Spleen (tissue), 11 donors: ENCODE results near the gene ISCA1. TPM values are rescaled to one million over a fixed set of nuclear protein-coding genes. Genes with fewer than 3 reads are reported as not detected.

Experiments used
- DNase-seq: peaks from one replicate; pipeline ENCODE4 v3.0.0-alpha.2; 2020
- H3K27ac ChIP-seq, 8 donors: fragments of 200-600 bp; sonication (generic) in 7 of 8; 1 replicate in 4 of 8; 2 replicates in 4 of 8; pipeline versions ENCODE4 v1.5.0 to v1.8.0; 2016 to 2021; ENCODE audit warnings: inconsistent platforms in 4 of 8, mild to moderate bottlenecking in 4 of 8, moderate library complexity in 1 of 8
- H3K27me3 ChIP-seq, 7 donors: fragments of 200-600 bp; sonication (generic) in 6 of 7; replicated peaks in 1 of 7; 1 replicate in 4 of 7; 2 replicates in 3 of 7; pipeline versions ENCODE4 v1.5.0 to v1.8.0; 2016 to 2021; ENCODE audit warnings: inconsistent platforms in 3 of 7, mild to moderate bottlenecking in 1 of 7
- H3K36me3 ChIP-seq, 6 donors: fragments of 200-600 bp; sonication (generic) in 5 of 6; 1 replicate in 4 of 6; 2 replicates in 2 of 6; pipeline versions ENCODE4 v1.5.0 to v1.8.0; 2016 to 2021; ENCODE audit warnings: inconsistent platforms in 2 of 6
- H3K4me1 ChIP-seq, 6 donors: fragments of 200-600 bp; sonication (generic) in 5 of 6; 1 replicate in 3 of 6; 2 replicates in 3 of 6; pipeline versions ENCODE4 v1.5.0 to v1.8.0; 2016 to 2021; ENCODE audit warnings: inconsistent platforms in 3 of 6
- H3K4me3 ChIP-seq, 8 donors: fragments of 200-600 bp; sonication (generic) in 7 of 8; 1 replicate in 4 of 8; 2 replicates in 4 of 8; pipeline versions ENCODE4 v1.5.0 to v1.8.0; 2016 to 2021; ENCODE audit warnings: inconsistent platforms in 4 of 8, mild to moderate bottlenecking in 4 of 8, moderate library complexity in 2 of 8
- H3K9me3 ChIP-seq, 8 donors: fragments of 200-600 bp; sonication (generic) in 7 of 8; 1 replicate in 4 of 8; 2 replicates in 4 of 8; pipeline versions ENCODE4 v1.5.0 to v1.8.0; 2016 to 2021; ENCODE audit warnings: inconsistent platforms in 4 of 8
- POLR2A ChIP-seq, 3 donors: fragments of 450-650 bp; IDR thresholded peaks; one replicate each; pipeline ENCODE4 v1.5.1; 2017; ENCODE audit warnings: antibody characterized with exemption in 3 of 3, mild to moderate bottlenecking in 1 of 3
- POLR2AphosphoS5 ChIP-seq, 3 donors: sonication (generic); formaldehyde crosslinking; IDR thresholded peaks; one replicate each; pipeline ENCODE4 v1.5.1; 2017; ENCODE audit warnings: antibody characterized with exemption in 3 of 3
- WGBS, 5 donors: extraction: QIAGEN DNeasy Blood & Tissue Kit in 3 of 5; methylation state at CpG; one replicate each; pipeline versions ENCODE4 v1.1.5 to v1.1.7; 2013 to 2018; 5-methylcytosine and 5-hydroxymethylcytosine counted together
- intact Hi-C: fragments of 100-400 bp; cut with DNase I; formaldehyde crosslinking; loops from one replicate; pipeline ENCODE4 v1.15.0; 2023; ENCODE audit warnings: low total_unique reads
- polyA plus RNA-seq, 3 donors: library from polyadenylated mRNA; stranded (reverse); fragments of 200-250 nt; gene quantifications; one replicate each; pipeline ENCODE4 v1.2.1, GENCODE V29; 2013
- total RNA-seq, 7 donors: library from RNA; depleted of rRNA in 3 of 7; stranded (reverse); fragments of >200 nt in 3 of 7; fragmentation: NEBNext Ultra II Directional in 4 of 7; extraction: Animal tissue kit (Norgen Biotek cat#: 25700) in 4 of 7; gene quantifications; one replicate each; pipeline versions ENCODE4 v1.1.0 to v1.2.1, GENCODE V29; 2016 to 2021
- TF ChIP-seq, protein P1 (sequence below), 11 experiments: fragments of 200-600 bp in 7 of 11; fragments of 450-650 bp in 4 of 11; sonication (generic) in 4 of 11; IDR thresholded peaks in 8 of 11; conservative IDR thresholded peaks in 3 of 11; 1 replicate in 7 of 11; 2 replicates in 4 of 11; pipeline versions ENCODE4 v1.4.0 to v1.8.0; 2016 to 2021; ENCODE audit warnings: antibody characterized with exemption in 11 of 11, inconsistent platforms in 4 of 11, mild to moderate bottlenecking in 1 of 11
- donor health status: healthy with polysubstance abuse.
- donor health status: DM: no; HTN: no; CAD: no; lungs with moderate emphysema.
- donor health status: DM: no; HTN: no; CAD: no.
- donor health status: Bipolar disorder and iron deficiency.
- donor health status: healthy.
- donor health status: DM: no; HTN: no; CAD: no.
- donor health status: DM: yes; HTN: yes; CAD: no.

The ISCA1 gene
- total and polyA plus RNA-seq, 10 donors: 15.3 to 35.5 (median 25.1) TPM

DNA sequence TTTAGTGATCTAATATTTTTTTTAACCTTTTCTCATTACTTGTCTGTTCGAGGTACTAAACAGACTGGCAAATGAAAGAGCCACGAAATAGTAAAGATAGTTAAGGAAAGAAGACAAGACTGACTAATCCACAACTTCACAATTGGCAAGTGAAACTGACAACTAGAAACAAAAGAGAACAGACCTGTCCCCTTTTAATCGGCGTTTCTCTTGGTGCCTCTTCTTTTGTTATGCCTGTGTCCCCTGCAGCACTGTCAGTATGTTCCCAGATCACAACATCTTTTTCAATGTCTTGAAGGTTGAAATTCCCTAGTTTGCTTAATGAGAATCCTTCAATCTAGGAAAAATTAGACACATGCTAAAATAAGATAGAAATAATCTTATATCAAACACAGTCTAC, 45.8 kb upstream of the ISCA1 start:
- H3K36me3 ChIP-seq: peaks cover 0 to 100% (median 74%) of the 10 kb centered on the region in 6 donors
- WGBS, 5 donors: 74 to 89% (median 86%) methylated on average over 4 of the region's 4 CpGs
- no peak overlapping the region for H3K27ac ChIP-seq
- TF ChIP-seq POLR2AphosphoS5 (IDR thresholded peaks at IDR 0.05): no peak
- no peak for TF ChIP-seq POLR2A (IDR thresholded peaks at IDR 0.05)
- TF ChIP-seq, protein P1, sequence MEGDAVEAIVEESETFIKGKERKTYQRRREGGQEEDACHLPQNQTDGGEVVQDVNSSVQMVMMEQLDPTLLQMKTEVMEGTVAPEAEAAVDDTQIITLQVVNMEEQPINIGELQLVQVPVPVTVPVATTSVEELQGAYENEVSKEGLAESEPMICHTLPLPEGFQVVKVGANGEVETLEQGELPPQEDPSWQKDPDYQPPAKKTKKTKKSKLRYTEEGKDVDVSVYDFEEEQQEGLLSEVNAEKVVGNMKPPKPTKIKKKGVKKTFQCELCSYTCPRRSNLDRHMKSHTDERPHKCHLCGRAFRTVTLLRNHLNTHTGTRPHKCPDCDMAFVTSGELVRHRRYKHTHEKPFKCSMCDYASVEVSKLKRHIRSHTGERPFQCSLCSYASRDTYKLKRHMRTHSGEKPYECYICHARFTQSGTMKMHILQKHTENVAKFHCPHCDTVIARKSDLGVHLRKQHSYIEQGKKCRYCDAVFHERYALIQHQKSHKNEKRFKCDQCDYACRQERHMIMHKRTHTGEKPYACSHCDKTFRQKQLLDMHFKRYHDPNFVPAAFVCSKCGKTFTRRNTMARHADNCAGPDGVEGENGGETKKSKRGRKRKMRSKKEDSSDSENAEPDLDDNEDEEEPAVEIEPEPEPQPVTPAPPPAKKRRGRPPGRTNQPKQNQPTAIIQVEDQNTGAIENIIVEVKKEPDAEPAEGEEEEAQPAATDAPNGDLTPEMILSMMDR (IDR thresholded peaks at IDR 0.05 in 8 of 11, conservative IDR thresholded peaks at IDR 0.05 in 3 of 11): no peak
- no peak for DNase-seq
- peaks cover 0 to 10% (median 0%) of the 10 kb centered on the region in 6 donors for H3K4me1 ChIP-seq
- intact Hi-C loops: no loop called here
- H3K27me3 ChIP-seq: no peaks in the 10 kb centered on the region
- H3K9me3 ChIP-seq: no peaks in the 10 kb centered on the region
- no peak overlapping the region for H3K4me3 ChIP-seq

DNA sequence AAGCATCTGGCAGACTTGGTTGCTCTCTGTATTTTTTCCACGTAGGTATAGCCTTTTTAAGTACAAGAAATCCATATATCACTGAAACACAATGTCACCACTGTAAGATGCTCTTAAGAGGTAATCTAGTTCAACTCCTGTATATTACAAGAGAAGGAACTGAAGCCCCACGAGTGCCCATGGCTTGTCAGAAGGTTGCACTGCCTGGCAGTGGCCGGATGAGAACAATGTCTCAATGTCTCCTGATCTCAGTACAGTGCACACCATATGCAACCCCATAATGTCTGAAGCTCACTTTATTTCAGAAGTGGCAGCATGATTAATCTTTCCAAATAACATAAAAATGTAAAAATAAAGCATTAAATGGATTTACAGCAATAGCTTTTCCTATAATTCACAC, 44.2 kb upstream of the ISCA1 start:
- intact Hi-C loops: no loop called here
- TF ChIP-seq, protein P1 (IDR thresholded peaks at IDR 0.05 in 8 of 11, conservative IDR thresholded peaks at IDR 0.05 in 3 of 11): no peak
- TF ChIP-seq POLR2A (IDR thresholded peaks at IDR 0.05) (no peak), POLR2AphosphoS5 (IDR thresholded peaks at IDR 0.05) (no peak)
- WGBS, 5 donors: 86 to 99% (median 92%) methylated on average over 3 of the region's 3 CpGs
- H3K27me3 ChIP-seq: no peaks in the 10 kb centered on the region
- no peak overlapping the region for H3K27ac ChIP-seq
- H3K4me3 ChIP-seq: no peak overlapping the region
- H3K36me3 ChIP-seq: peaks cover 8 to 100% (median 84%) of the 10 kb centered on the region in 6 donors
- DNase-seq: no peak
- peaks cover 0 to 7% (median 0%) of the 10 kb centered on the region in 6 donors for H3K4me1 ChIP-seq
- no peaks in the 10 kb centered on the region for H3K9me3 ChIP-seq

DNA sequence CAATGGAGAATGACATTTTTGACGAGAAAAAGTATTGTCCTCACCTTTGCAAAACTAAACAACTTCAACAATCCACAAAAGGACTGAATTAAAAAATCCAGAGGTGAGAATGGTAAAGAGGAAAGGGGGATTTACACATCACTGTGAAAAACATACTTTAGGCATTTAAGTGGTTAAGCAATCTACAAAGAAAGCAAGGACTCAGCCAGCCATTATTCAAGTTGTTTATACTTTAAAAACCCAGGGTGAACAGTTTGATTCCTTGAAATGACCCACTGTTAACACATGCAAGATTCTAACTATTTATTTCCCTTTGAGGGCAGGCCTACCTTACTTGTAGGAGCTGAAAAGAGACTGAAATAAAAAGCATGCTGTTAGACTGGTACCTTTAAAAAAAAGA, 42.6 kb upstream of the ISCA1 start:
- peaks cover 10 to 100% (median 94%) of the 10 kb centered on the region in 6 donors for H3K36me3 ChIP-seq
- TF ChIP-seq POLR2AphosphoS5 (IDR thresholded peaks at IDR 0.05) (no peak), POLR2A (IDR thresholded peaks at IDR 0.05) (no peak)
- TF ChIP-seq, protein P1 (IDR thresholded peaks at IDR 0.05 in 8 of 11, conservative IDR thresholded peaks at IDR 0.05 in 3 of 11): no peak

DNA sequence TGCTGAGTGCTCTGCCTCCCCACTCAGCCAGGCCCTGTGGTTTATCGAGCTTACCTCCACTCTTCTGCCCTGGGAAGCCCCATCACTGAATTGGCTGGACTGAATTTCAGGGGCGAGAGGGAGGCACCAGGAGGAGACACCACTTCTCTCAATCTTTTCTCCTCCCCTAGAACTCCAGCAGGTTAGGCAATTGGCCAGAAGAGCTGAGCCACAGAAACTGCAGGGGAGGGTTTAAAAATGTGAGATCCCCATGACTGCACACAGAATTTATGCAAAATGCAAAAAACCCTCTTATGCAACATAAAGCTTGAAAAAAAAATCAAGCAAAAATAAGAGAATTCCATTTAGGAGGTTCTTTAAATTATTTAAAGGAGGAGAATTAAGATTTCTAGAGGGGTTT, 42.0 kb upstream of the ISCA1 start:
- DNase-seq: no peak
- TF ChIP-seq, protein P1 (IDR thresholded peaks at IDR 0.05 in 8 of 11, conservative IDR thresholded peaks at IDR 0.05 in 3 of 11): no peak
- no peak for TF ChIP-seq POLR2A (IDR thresholded peaks at IDR 0.05)
- no peak for TF ChIP-seq POLR2AphosphoS5 (IDR thresholded peaks at IDR 0.05)
- intact Hi-C loops: no loop called here
- Histone ChIP-seq H3K36me3 (peaks cover 10 to 100% (median 99%) of the 10 kb centered on the region in 6 donors), H3K27ac (peak overlapping the region in 1 of 8 donors; percentile 32), H3K4me1 (peaks cover 0 to 7% (median 0%) of the 10 kb centered on the region in 6 donors), H3K9me3 (no peaks in the 10 kb centered on the region), H3K27me3 (no peaks in the 10 kb centered on the region), H3K4me3 (no peak overlapping the region)
- 67 to 88% (median 74%) methylated on average over 2 of the region's 2 CpGs for WGBS, 5 donors

More for the DNA sequence above, 42.6 kb upstream of the ISCA1 start:
- Histone ChIP-seq H3K4me1 (peaks cover 0 to 7% (median 0%) of the 10 kb centered on the region in 6 donors), H3K27ac (no peak overlapping the region), H3K4me3 (no peak overlapping the region), H3K27me3 (no peaks in the 10 kb centered on the region), H3K9me3 (no peaks in the 10 kb centered on the region)
- intact Hi-C loops: no loop called here
- 93 to 100% (median 97%) methylated on average over 1 of the region's 1 CpG for WGBS, 5 donors
- no peak for DNase-seq
